Neuronal stem cell (in vitro differentiated cells): ENCODE results near the gene CCNQ.
A peak's percentile ranks its signal among the peaks of the same experiment; 100 is the strongest.

Source experiments
- DNase-seq: peaks from one replicate; pipeline ENCODE4 v3.0.0-alpha.2; 2013; ENCODE audit warnings: low spot score
- H2AFZ ChIP-seq: one replicate; pipeline ENCODE4 v1.6.1; 2013; ENCODE audit warnings: mild to moderate bottlenecking, low read length, inconsistent platforms
- H2AK5ac ChIP-seq: 2 replicates; pipeline ENCODE4 v1.6.1; 2013; ENCODE audit warnings: low read depth, mild to moderate bottlenecking, inconsistent platforms, low read length, moderate library complexity, mixed read lengths
- H2BK120ac ChIP-seq: 2 replicates; pipeline ENCODE4 v1.6.1; 2013; ENCODE audit warnings: low read depth, mild to moderate bottlenecking, inconsistent platforms, low read length, moderate library complexity, mixed read lengths
- H2BK12ac ChIP-seq: one replicate; pipeline ENCODE4 v1.6.1; 2013; ENCODE audit warnings: low read length, inconsistent platforms
- H2BK15ac ChIP-seq: 2 replicates; pipeline ENCODE4 v1.6.1; 2013; ENCODE audit warnings: mild to moderate bottlenecking, low read length, inconsistent platforms, mixed read lengths
- H2BK5ac ChIP-seq: one replicate; pipeline ENCODE4 v1.6.1; 2013; ENCODE audit warnings: inconsistent platforms, mild to moderate bottlenecking, low read length, moderate library complexity
- H3K14ac ChIP-seq: one replicate; pipeline ENCODE4 v1.6.1; 2013; ENCODE audit warnings: low read length, inconsistent platforms
- H3K18ac ChIP-seq: 2 replicates; pipeline ENCODE4 v1.6.1; 2013; ENCODE audit warnings: low read length, inconsistent platforms
- H3K23ac ChIP-seq: 2 replicates; pipeline ENCODE4 v1.6.1; 2013; ENCODE audit warnings: low read depth, mild to moderate bottlenecking, mixed read lengths, low read length, inconsistent platforms; ENCODE audit not compliant: poor library complexity
- H3K27ac ChIP-seq: replicated peaks from 3 replicates; pipeline ENCODE4 v1.5.1; 2013; ENCODE audit warnings: low read length, inconsistent platforms
- H3K27me3 ChIP-seq, 3 experiments: 2 replicates each; pipeline ENCODE4 v1.6.1; 2013; ENCODE audit warnings: low read length in 3 of 3, mild to moderate bottlenecking in 2 of 3, inconsistent platforms in 1 of 3, low read depth in 1 of 3, mixed read lengths in 1 of 3, moderate library complexity in 1 of 3; ENCODE audit not compliant: control insufficient read depth in 3 of 3, insufficient read depth in 3 of 3
- H3K36me3 ChIP-seq, 2 donors: replicated peaks in 1 of 2; 2 replicates each; pipeline ENCODE4 v1.6.1; 2013; ENCODE audit warnings: low read length in 2 of 2; ENCODE audit not compliant: control insufficient read depth in 2 of 2, insufficient read depth in 2 of 2
- H3K4ac ChIP-seq: 2 replicates; pipeline ENCODE4 v1.6.1; 2013; ENCODE audit warnings: inconsistent platforms, mild to moderate bottlenecking, low read length, moderate library complexity
- H3K4me1 ChIP-seq, 2 donors: 1 replicate in 1 of 2; 2 replicates in 1 of 2; pipeline ENCODE4 v1.6.1; 2013; ENCODE audit warnings: low read length in 2 of 2, low read depth in 1 of 2; ENCODE audit not compliant: control insufficient read depth in 2 of 2, insufficient read depth in 1 of 2
- H3K4me2 ChIP-seq: one replicate; pipeline ENCODE4 v1.6.1; 2013; ENCODE audit warnings: mild to moderate bottlenecking, low read length, inconsistent platforms; ENCODE audit not compliant: insufficient read depth, poor library complexity, severe bottlenecking
- H3K4me3 ChIP-seq, 2 donors: 2 replicates each; pipeline ENCODE4 v1.5.1; 2013; ENCODE audit warnings: low read length in 2 of 2, mild to moderate bottlenecking in 2 of 2, inconsistent platforms in 1 of 2, moderate library complexity in 1 of 2
- H3K79me1 ChIP-seq: one replicate; pipeline ENCODE4 v1.6.1; 2013; ENCODE audit warnings: low read depth, mild to moderate bottlenecking, inconsistent platforms, low read length, moderate library complexity
- H3K9ac ChIP-seq: one replicate; pipeline ENCODE4 v1.6.1; 2013; ENCODE audit warnings: mild to moderate bottlenecking, low read depth, low read length, inconsistent platforms; ENCODE audit not compliant: poor library complexity
- H3K9me3 ChIP-seq, 2 donors: replicated peaks in 1 of 2; 2 replicates each; pipeline versions ENCODE3 to v1.6.1; 2013; ENCODE audit warnings: low read length in 2 of 2, mild to moderate bottlenecking in 2 of 2, inconsistent platforms in 1 of 2, low read depth in 1 of 2, mixed read lengths in 1 of 2, moderate library complexity in 1 of 2; ENCODE audit not compliant: control insufficient read depth in 2 of 2, insufficient read depth in 1 of 2
- H4K8ac ChIP-seq: one replicate; pipeline ENCODE4 v1.6.1; 2013; ENCODE audit warnings: low read depth, mild to moderate bottlenecking, inconsistent platforms, low read length, moderate library complexity
- H4K91ac ChIP-seq: one replicate; pipeline ENCODE4 v1.6.1; 2013; ENCODE audit warnings: low read length, low read depth, mild to moderate bottlenecking, inconsistent platforms; ENCODE audit not compliant: poor library complexity
- WGBS, 2 donors: extraction: QIAGEN DNeasy Blood & Tissue Kit; methylation state at CpG; one replicate each; pipeline ENCODE4 v1.1.7; 2013; ENCODE audit warnings: missing lambda C conversion rate in 2 of 2, mixed read lengths in 1 of 2; ENCODE audit not compliant: insufficient read length in 2 of 2, insufficient replicate concordance in 1 of 2; ENCODE audit errors: extremely low coverage in 2 of 2; 5-methylcytosine and 5-hydroxymethylcytosine counted together

CCNQ gene

DNA sequence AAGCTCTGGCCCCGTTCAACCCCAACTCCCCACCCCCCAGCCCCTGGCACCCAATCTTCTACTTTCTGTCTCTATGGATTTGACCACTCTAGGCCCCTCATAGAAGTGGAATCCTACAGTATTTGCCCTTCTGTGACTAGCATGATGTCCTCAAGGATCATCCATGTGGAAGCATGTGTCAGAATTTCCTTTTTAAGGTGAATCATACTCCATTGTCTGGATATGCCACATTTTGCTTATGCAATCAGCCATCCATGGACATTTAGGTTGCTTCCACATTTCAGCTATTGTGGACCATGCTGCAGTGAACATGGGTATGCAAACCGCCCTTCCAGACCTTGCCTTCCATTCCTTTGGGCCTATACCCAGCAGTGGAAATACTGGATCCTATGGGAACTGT, 15.5 kb downstream of the CCNQ start:
- no peak overlapping the region for H3K9ac ChIP-seq

DNA sequence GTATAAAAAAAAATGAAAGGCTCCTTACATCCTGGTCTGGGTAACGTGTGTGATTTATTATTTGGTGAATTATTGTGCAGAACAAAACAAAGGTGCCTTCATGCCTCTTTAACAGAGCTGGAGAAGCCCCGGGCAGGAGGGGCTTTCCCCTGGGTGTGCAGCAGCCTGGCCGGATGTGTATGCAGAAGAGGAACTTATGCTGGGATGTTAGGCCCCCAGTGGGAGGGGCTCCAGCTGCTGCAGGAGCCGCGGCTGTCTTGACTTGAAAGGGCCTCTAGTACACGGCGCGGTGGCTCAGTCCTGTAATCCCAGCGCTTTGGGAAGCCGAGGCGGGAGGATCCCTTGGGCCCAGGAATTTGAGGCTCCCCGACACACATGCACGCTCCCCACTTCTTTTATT, 16.0 kb downstream of the CCNQ start:
- Histone ChIP-seq H3K18ac (no peak overlapping the region), H3K4me2 (no peak overlapping the region), H3K79me1 (no peaks in the 10 kb centered on the region), H3K9ac (no peak overlapping the region), H3K14ac (no peak overlapping the region), H2BK120ac (no peak overlapping the region), H4K8ac (no peak overlapping the region), H3K4ac (no peak overlapping the region), H3K4me1 (peaks cover 7 to 8% of the 10 kb centered on the region in 2 donors), H2AFZ (peak overlapping the region; percentile 75), H3K9me3 (no peaks in the 10 kb centered on the region), H2BK5ac (no peak overlapping the region), H3K4me3 (no peak overlapping the region), H2BK12ac (no peak overlapping the region), H2BK15ac (no peak overlapping the region), H3K27ac (no peak overlapping the region), H4K91ac (no peak overlapping the region), H2AK5ac (no peak overlapping the region), H3K27me3 (no peaks in the 10 kb centered on the region), H3K36me3 (peaks cover 0 to 14% of the 10 kb centered on the region in 2 donors), H3K23ac (no peak overlapping the region)
- WGBS, 2 donors = no CpG with 5 or more reads among the region's 13 CpGs
- no peak for DNase-seq

More for the DNA sequence above, 15.5 kb downstream of the CCNQ start:
- H2BK12ac ChIP-seq = no peak overlapping the region
- peaks cover 0 to 17% of the 10 kb centered on the region in 2 donors for H3K36me3 ChIP-seq
- DNase-seq = no peak
- H2BK15ac ChIP-seq = no peak overlapping the region
- H4K91ac ChIP-seq = no peak overlapping the region
- H2BK5ac ChIP-seq = no peak overlapping the region
- no peaks in the 10 kb centered on the region for H3K27me3 ChIP-seq
- no peak overlapping the region for H3K4me3 ChIP-seq
- peak overlapping the region; percentile 75 for H2AFZ ChIP-seq
- H3K23ac ChIP-seq = no peak overlapping the region
- H3K9me3 ChIP-seq = no peaks in the 10 kb centered on the region
- H2BK120ac ChIP-seq = no peak overlapping the region
- no peak overlapping the region for H2AK5ac ChIP-seq
- WGBS, 2 donors = no CpG with 5 or more reads among the region's 2 CpGs
- no peak overlapping the region for H4K8ac ChIP-seq
- peaks cover 7% of the 10 kb centered on the region in 2 donors for H3K4me1 ChIP-seq
- H3K14ac ChIP-seq = no peak overlapping the region
- no peak overlapping the region for H3K18ac ChIP-seq
- H3K79me1 ChIP-seq = no peaks in the 10 kb centered on the region
- no peak overlapping the region for H3K4ac ChIP-seq
- H3K27ac ChIP-seq = no peak overlapping the region
- H3K4me2 ChIP-seq = no peak overlapping the region

DNA sequence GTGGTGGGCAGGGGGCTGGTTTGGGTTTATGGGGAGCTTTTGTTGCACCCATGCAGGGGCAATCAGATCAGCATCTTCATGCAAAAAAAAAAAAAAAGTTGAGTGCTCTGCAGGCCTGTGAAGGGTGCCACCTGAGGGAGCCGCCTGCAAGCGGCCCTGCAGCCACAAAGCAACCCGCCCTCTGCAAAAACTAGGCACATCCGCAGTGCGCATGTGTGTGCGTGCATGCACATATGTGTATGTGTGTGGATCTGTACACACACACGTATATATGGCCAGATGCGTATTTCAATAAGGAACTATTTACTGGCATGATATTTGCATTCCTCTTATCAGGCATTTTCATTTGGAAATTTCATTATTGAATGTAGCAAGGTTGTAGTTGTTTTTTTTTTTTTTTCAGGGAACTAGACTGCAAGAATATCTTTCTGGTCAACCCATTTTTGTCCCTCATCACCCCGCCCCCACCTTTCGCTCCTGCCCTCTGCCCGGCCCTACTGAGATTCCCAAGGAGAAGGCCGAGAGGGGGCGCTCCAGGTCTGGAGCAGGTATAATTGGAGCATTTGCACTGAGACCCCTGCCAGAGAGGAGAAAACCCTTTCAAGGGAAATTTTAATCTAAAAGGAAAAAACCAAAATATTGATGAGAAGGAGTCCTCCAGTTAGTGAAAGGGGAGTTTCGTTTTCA, 18.1 kb downstream of the CCNQ start:
- Histone ChIP-seq H4K8ac (no peak overlapping the region), H3K9ac (no peak overlapping the region), H3K4ac (no peak overlapping the region), H3K14ac (no peak overlapping the region), H3K27ac (no peak overlapping the region), H3K36me3 (no peaks in the 10 kb centered on the region), H3K9me3 (no peaks in the 10 kb centered on the region), H3K4me1 (peaks cover 7 to 8% of the 10 kb centered on the region in 2 donors), H3K18ac (no peak overlapping the region), H2BK5ac (no peak overlapping the region), H3K4me2 (no peak overlapping the region), H2BK15ac (no peak overlapping the region), H2AK5ac (no peak overlapping the region), H3K27me3 (peaks cover 0 to 15% (median 0%) of the 10 kb centered on the region in 3 experiments), H2BK12ac (no peak overlapping the region), H3K79me1 (no peaks in the 10 kb centered on the region), H2AFZ (no peak overlapping the region), H2BK120ac (no peak overlapping the region), H3K4me3 (no peak overlapping the region), H4K91ac (no peak overlapping the region), H3K23ac (no peak overlapping the region)
- no CpG with 5 or more reads among the region's 14 CpGs for WGBS, 2 donors
- DNase-seq = no peak

DNA sequence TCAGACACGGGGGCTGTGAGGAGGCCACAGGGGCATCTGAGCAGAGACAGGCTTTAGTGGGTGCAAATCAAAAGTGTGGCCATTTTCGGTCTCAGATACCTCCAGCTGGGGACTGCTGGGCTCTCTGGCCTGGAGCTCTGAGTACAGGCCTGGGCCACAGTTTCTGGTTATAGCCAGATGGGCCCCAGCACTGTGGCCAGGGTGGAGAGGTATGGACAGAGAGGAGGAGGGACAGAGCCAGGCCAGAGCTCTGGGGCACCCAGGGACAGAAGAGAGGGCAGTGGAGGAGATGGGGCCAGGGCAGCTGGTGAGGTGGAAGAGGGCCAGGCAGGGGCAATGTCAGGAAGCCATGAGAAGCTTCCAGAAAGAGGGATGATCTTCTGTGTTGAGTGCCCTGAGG, 20.1 kb downstream of the CCNQ start:
- Histone ChIP-seq H3K4ac (no peak overlapping the region), H2BK120ac (no peak overlapping the region), H2BK5ac (no peak overlapping the region), H3K4me2 (no peak overlapping the region), H3K27me3 (peaks cover 0 to 25% (median 0%) of the 10 kb centered on the region in 3 experiments), H2BK12ac (peak overlapping the region; percentile 41), H2BK15ac (no peak overlapping the region), H2AFZ (peak overlapping the region; percentile 85), H3K79me1 (no peaks in the 10 kb centered on the region), H3K9me3 (no peaks in the 10 kb centered on the region), H4K91ac (no peak overlapping the region), H3K36me3 (no peaks in the 10 kb centered on the region), H3K9ac (no peak overlapping the region), H3K18ac (peak overlapping the region; percentile 38), H3K14ac (no peak overlapping the region), H3K27ac (no peak overlapping the region), H3K4me3 (peak overlapping the region in 1 of 2 donors; percentile 7), H4K8ac (no peak overlapping the region), H3K4me1 (peaks cover 7 to 8% of the 10 kb centered on the region in 2 donors), H3K23ac (peak overlapping the region; percentile 55), H2AK5ac (no peak overlapping the region)
- no CpG with 5 or more reads among the region's 2 CpGs for WGBS, 2 donors
- DNase-seq = no peak
